Pericardium fibroblast (primary cell): ENCODE data around the gene TUSC1. TPM values are rescaled to one million over a fixed set of nuclear protein-coding genes. Genes with fewer than 3 reads are reported as not detected.

Source experiments
- total RNA-seq: library from RNA; depleted of rRNA; stranded (reverse); fragments of >200 nt; gene quantifications from 2 replicates; pipeline ENCODE4 v1.2.3, GENCODE V29; 2015

The TUSC1 gene
- 18.3 and 26.0 TPM in 2 replicates for total RNA-seq

GRCh38 chr9:25678147-25678666, at the start of gene TUSC1:
TUSC1 (minus strand) TSS chr9:25678444; CDS start chr9:25678312, 132 bp downstream.

